HG02763 (cell line): ENCODE measurements around the gene KRTAP5-4.

Experiments used
- ATAC-seq: cut with Tn5 transposase; IDR thresholded peaks from one replicate; pipeline ENCODE4 v1.9.1; 2021; ENCODE audit warnings: mild to moderate bottlenecking, moderate library complexity; ENCODE audit not compliant: unreplicated experiment

KRTAP5-4 gene

DNA sequence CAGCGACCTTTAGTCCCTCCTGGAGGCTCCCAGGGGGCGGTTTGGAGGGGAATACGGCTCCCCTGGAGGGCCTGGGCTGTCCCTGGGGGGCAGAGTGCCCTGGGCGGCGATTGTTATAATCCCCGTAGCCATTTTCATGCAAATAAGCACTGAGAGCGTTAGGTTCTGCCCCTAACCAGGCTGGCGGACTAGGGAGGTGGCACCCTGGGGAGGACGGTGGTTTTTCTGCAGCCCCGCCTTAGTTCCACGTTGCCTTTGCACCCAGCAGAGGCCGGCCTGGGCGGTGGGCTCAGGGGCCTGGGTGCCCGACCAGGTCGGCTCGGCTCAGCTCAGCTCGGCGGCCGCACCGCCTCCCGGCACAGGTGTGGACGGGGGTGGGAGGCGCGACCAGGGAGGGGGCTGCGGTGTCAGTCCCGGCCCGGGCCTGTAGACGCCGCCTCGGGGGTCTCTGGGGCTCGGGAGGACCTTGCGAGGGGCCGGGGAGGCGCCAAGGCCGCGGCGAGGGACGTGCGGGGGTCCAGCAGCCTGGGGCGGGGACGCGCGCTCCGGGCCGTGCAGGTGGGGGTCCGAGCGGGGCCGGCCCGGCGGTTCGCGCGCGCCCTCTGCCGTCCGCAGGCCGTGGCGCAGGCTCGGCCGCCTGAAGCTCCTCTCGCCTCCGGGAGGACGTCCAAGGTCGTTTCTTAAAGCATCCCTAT lies 47.6 kb downstream of the KRTAP5-4 start:
- no peak for ATAC-seq

DNA sequence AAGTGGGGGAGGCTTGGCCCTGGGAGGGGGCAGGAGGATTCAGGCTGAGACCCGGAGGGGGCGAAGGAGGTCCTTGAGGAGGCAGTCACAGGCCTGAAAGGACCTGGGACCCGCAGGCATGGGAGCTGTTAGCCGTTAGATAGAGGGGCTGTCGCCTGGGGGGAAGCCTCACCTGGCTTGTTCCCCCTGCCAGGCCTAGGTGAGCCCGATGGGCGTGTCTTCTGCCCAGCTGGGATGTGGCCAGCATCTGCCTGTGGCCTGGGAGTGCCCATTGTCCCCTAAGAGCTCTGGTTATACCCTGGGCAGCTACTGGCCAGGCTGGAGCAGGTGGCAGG lies 48.1 kb downstream of the KRTAP5-4 start:
- no peak for ATAC-seq

DNA sequence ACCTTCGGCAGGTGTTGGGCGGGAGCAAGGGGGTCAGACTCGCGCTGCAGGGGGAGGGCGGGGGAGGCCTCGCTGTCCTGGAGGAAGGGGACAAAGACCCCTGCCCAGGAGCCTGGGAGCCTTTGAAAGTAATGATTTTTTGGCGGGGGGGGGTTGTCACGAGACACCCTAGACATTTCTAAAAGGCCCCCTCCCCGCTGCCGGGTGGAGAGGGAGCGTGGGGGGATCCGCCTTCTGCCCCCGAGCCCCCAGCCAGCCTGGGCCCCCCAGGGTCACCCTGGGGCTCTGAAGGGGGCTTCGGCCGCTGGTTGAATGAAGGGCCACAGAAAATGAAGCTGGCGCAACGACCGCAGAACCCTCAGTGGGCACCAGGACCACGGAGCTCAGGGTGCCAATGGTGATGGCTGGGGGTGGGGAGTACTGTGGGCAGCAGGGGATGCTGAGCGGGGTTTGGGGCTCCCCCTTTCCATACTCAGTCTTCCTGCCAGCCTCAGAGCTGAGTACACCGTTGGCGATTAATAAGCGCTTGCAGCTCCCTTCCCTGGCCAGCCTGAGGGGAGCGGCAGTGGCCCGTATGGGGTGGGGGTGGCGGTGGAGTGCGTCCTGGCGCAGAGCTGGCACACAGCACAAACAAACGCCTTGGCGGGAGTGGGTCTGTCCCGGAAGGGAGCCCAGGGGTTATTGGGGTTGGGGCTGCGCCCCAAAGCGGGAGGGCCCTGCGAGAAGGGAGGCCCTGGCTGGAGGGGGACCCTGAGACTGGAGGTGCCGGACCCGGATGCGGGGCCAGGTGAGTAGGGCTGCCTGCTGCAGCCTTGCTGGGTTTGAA lies 48.6 kb downstream of the KRTAP5-4 start:
- no peak for ATAC-seq

DNA sequence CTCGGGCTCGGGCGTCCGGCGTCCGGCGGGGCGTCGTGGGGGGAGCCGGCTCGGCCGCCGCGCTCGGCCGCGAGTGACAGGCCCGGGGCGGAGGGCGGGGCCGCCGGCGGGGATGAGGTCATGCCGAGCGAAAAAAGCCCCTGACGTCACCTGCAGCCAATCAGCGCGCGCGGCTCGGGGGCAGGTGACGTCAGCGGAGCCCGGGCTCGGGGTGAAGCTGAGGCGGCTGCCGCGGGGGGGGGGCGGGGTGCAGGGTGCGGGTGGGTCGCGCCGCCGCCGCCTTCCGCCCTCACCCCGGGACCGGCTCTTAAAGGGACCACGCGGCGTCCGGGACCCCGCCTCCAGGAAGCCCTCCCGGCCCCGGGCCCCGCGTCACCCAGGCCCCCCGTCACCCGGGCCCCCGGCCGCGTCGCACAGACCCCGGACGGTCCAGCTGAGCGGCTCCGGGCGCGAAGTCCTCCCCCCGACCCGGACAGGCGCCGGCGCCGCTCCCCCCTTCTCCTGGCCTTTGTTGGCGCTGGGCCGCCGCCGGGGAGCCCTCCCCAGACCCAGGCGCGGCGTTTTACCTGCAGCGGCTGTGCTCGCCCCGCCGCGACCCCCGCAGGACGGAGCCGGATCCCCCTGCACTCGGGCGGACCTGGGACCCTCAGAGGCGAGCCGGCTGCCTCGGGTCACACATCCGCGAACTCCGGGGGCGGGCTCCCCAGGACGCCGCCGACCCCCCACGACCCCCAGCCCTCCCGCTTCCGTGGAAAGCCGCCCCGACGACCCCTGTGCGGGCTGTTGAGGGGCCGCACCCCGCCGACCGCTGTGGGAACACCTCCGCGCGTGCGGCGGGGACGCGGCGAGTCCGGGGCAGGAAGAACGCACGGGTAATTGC lies 49.5 kb downstream of the KRTAP5-4 start, which contains the start of gene DUSP8:
Gene DUSP8 (minus strand): TSS at position 75 of the 880 bp plus-strand sequence. CDS start 6,445 bp downstream, outside the sequence.
- no peak for ATAC-seq

DNA sequence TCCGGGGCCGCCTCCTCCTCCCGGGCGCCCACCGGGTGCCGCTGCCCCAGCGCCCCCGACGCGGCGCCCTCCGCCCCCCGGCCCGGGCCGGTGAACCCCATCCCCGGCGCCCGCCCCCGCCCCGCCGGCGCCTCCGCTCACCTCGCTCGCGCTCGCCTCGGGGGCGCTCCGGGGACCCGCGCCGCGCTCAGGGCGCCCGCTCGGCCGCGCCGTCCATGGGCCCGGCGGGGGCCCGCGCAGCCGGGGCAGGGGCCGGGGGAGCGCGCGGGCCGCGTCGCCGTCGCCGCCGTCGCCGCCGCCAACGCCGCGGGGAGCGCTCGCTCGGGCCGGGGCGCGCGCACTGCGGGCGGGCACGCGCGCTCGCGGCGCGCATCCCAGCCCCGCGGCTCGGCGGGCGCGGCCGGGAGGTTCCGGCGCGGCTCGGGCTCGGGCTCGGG lies 50.2 kb downstream of the KRTAP5-4 start:
- ATAC-seq = no peak
